IMR-90 (cell line): ENCODE data around the gene PDLIM4. TPM values are rescaled to one million over a fixed set of nuclear protein-coding genes. Genes with fewer than 3 reads are reported as not detected.

Experiments used
- ATAC-seq: fragments of 200-7000 bp; cut with Tn5 transposase; 2 replicates; pipeline ENCODE4 v1.9.1; 2020; ENCODE audit warnings: low read depth, mild to moderate bottlenecking, moderate library complexity
- BruUV-seq: library from RNA; stranded (reverse); fragments of 400-500 nt; replicated peaks from 2 replicates; lab custom pipeline; 2021; lab: Mats Ljungman, UMichigan
- CTCF ChIA-PET: fragments of 300-600 bp; formaldehyde crosslinking; extraction: SDS; loops from one replicate; lab custom pipeline; 2021; ENCODE audit warnings: antibody characterized with exemption; lab: Yijun Ruan, JAX
- POLR2A ChIA-PET: fragments of 300-600 bp; sonication (Branson Sonifier 250); formaldehyde crosslinking; loops from one replicate; lab custom pipeline; 2022; ENCODE audit warnings: antibody characterized with exemption; ENCODE audit not compliant: unreplicated experiment; lab: Charles Lee
- DNase-seq: peaks from one replicate; pipeline ENCODE4 v3.0.0; 2013
- H2AFZ ChIP-seq: replicated peaks from 2 replicates; pipeline ENCODE3; 2013; ENCODE audit warnings: low read length, mild to moderate bottlenecking; ENCODE audit not compliant: poor library complexity
- H2AK5ac ChIP-seq: 2 replicates; pipeline ENCODE4 v1.6.1; 2013; ENCODE audit warnings: low read depth, low read length, inconsistent platforms
- H2AK9ac ChIP-seq: replicated peaks from 2 replicates; pipeline ENCODE3; 2013; ENCODE audit warnings: mild to moderate bottlenecking, low read depth, low read length, moderate library complexity; ENCODE audit not compliant: poor library complexity
- H2BK120ac ChIP-seq: 2 replicates; pipeline ENCODE4 v1.6.1; 2013; ENCODE audit warnings: low read depth, low read length, inconsistent platforms
- H2BK15ac ChIP-seq: 3 replicates; pipeline ENCODE4 v1.6.1; 2013; ENCODE audit warnings: low read depth, low read length, inconsistent platforms
- H2BK20ac ChIP-seq: 2 replicates; pipeline ENCODE4 v1.6.1; 2013; ENCODE audit warnings: low read depth, mild to moderate bottlenecking, inconsistent platforms, low read length, moderate library complexity
- H2BK5ac ChIP-seq: 2 replicates; pipeline ENCODE4 v1.6.1; 2013; ENCODE audit warnings: mild to moderate bottlenecking, low read depth, low read length, inconsistent platforms; ENCODE audit not compliant: poor library complexity, severe bottlenecking
- H3K14ac ChIP-seq: replicated peaks from 2 replicates; pipeline ENCODE4 v1.6.1; 2013; ENCODE audit warnings: low read depth, low read length, inconsistent platforms
- H3K18ac ChIP-seq: 2 replicates; pipeline ENCODE4 v1.6.1; 2013; ENCODE audit warnings: low read depth, low read length, control low read depth
- H3K23ac ChIP-seq: 2 replicates; pipeline ENCODE4 v1.6.1; 2013; ENCODE audit warnings: low read depth, low read length, inconsistent platforms
- H3K27ac ChIP-seq: 2 replicates; pipeline ENCODE4 v1.5.1; 2013; ENCODE audit warnings: mild to moderate bottlenecking, control low read depth, low read length; ENCODE audit not compliant: insufficient read depth
- H3K27me3 ChIP-seq: 2 replicates; pipeline ENCODE4 v1.6.1; 2013; ENCODE audit warnings: low read length; ENCODE audit not compliant: control insufficient read depth, insufficient read depth
- H3K36me3 ChIP-seq: 2 replicates; pipeline ENCODE4 v1.6.1; 2013; ENCODE audit warnings: low read length, mixed read lengths; ENCODE audit not compliant: control insufficient read depth, insufficient read depth
- H3K4ac ChIP-seq: 2 replicates; pipeline ENCODE4 v1.6.1; 2013; ENCODE audit warnings: low read depth, low read length, inconsistent platforms
- H3K4me1 ChIP-seq: 2 replicates; pipeline ENCODE4 v1.6.1; 2013; ENCODE audit warnings: low read length, mixed read lengths; ENCODE audit not compliant: control insufficient read depth, insufficient read depth
- H3K4me2 ChIP-seq: 2 replicates; pipeline ENCODE4 v1.6.1; 2013; ENCODE audit warnings: low read depth, mild to moderate bottlenecking, control low read depth, low read length, moderate library complexity
- H3K4me3 ChIP-seq: 2 replicates; pipeline ENCODE4 v1.5.1; 2013; ENCODE audit warnings: low read depth, mild to moderate bottlenecking, control low read depth, low read length, moderate library complexity; ENCODE audit not compliant: insufficient read depth
- H3K56ac ChIP-seq: 2 replicates; pipeline ENCODE4 v1.6.1; 2013; ENCODE audit warnings: low read length, inconsistent platforms; ENCODE audit not compliant: insufficient read depth; ENCODE audit errors: extremely low read depth
- H3K79me1 ChIP-seq, 2 experiments: 2 replicates each; pipeline ENCODE4 v1.6.1; 2013; ENCODE audit warnings: low read length in 2 of 2, inconsistent platforms in 1 of 2, low read depth in 1 of 2
- H3K9ac ChIP-seq: 2 replicates; pipeline ENCODE4 v1.6.1; 2013; ENCODE audit warnings: low read depth, low read length, control low read depth
- H3K9me1 ChIP-seq: 2 replicates; pipeline ENCODE4 v1.6.1; 2013; ENCODE audit warnings: low read length, inconsistent platforms; ENCODE audit not compliant: insufficient read depth
- H3K9me3 ChIP-seq: 2 replicates; pipeline ENCODE4 v1.6.1; 2013; ENCODE audit warnings: low read length; ENCODE audit not compliant: control insufficient read depth, insufficient read depth
- H4K20me1 ChIP-seq: 2 replicates; pipeline ENCODE4 v1.6.1; 2013; ENCODE audit warnings: low read length, inconsistent platforms; ENCODE audit not compliant: insufficient read depth
- H4K5ac ChIP-seq: 2 replicates; pipeline ENCODE4 v1.6.1; 2013; ENCODE audit warnings: mild to moderate bottlenecking, low read depth, low read length, control low read depth
- H4K8ac ChIP-seq, 2 experiments: 2 replicates each; pipeline ENCODE4 v1.6.1; 2013; ENCODE audit warnings: low read depth in 2 of 2, low read length in 2 of 2, control low read depth in 1 of 2, inconsistent platforms in 1 of 2
- H4K91ac ChIP-seq: 2 replicates; pipeline ENCODE4 v1.6.1; 2013; ENCODE audit warnings: low read depth, low read length, inconsistent platforms; ENCODE audit not compliant: insufficient read depth
- CEBPB ChIP-seq: IDR thresholded peaks from 2 replicates; pipeline ENCODE4 v1.6.1; 2012; ENCODE audit warnings: low read depth, low read length, improper control_type of control experiment
- RCOR1 ChIP-seq: IDR thresholded peaks from 2 replicates; pipeline ENCODE4 v1.6.1; 2012; ENCODE audit warnings: mild to moderate bottlenecking, low read length, improper control_type of control experiment; ENCODE audit not compliant: insufficient replicate concordance
- WGBS, 2 experiments: methylation state at CpG; one replicate each; pipeline versions ENCODE4 v1.1.5 to v1.1.7; 2013; ENCODE audit warnings: missing lambda C conversion rate in 2 of 2; ENCODE audit not compliant: insufficient read length in 1 of 2; ENCODE audit errors: extremely low coverage in 2 of 2; 5-methylcytosine and 5-hydroxymethylcytosine counted together
- dilution Hi-C: fragments of 300-500 bp; cut with HindIII; formaldehyde crosslinking; loops from one replicate; pipeline ENCODE4 v1.14.3; 2018; ENCODE audit warnings: low sequenced_read_pairs; ENCODE audit not compliant: unreplicated experiment
- in situ Hi-C: fragments of 300-500 bp; cut with MboI; formaldehyde crosslinking; loops from 3 replicates; pipeline ENCODE4 v1.14.3; 2019; ENCODE audit warnings: low sequenced_read_pairs, inconsistent platforms, mixed read lengths
- intact Hi-C: fragments of 100-400 bp; cut with micrococcal nuclease; formaldehyde crosslinking; loops from 2 replicates; pipeline ENCODE4 v1.10.0; 2022
- polyA plus RNA-seq, 3 experiments: library from polyadenylated mRNA; depleted of rRNA; stranded (reverse); fragments of >200 nt; gene quantifications; 2 replicates each; pipeline ENCODE4 v1.2.3, GENCODE V29; 2012; ENCODE audit warnings: low replicate concordance in 1 of 3
- total RNA-seq: library from RNA; depleted of rRNA; stranded (reverse); fragments of >200 nt; gene quantifications from 2 replicates; pipeline ENCODE4 v1.2.3, GENCODE V29; 2012

PDLIM4 gene
- total and polyA plus RNA-seq, 2 of the 4 experiments (the other 2 are of a cell fraction): 61.1 to 214 TPM

GRCh38 chr5:132298298-132299212 lies 41.1 kb downstream of the PDLIM4 start:
- Histone ChIP-seq H3K4me2 (peak overlapping the region; percentile 44; the same call in 1 of the 2 replicates), H2BK15ac (no peak overlapping the region; the same call in 2 of the 3 replicates), H3K36me3 (no peaks in the 10 kb centered on the region), H2AFZ (peak overlapping the region; percentile 37), H4K20me1 (no peaks in the 10 kb centered on the region), H2AK9ac (no peak overlapping the region), H3K4me1 (peaks cover 9% of the 10 kb centered on the region), H4K5ac (no peak overlapping the region), H3K79me1 (peaks cover 43 to 56% of the 10 kb centered on the region in 2 experiments), H3K56ac (no peak overlapping the region), H3K9me3 (no peaks in the 10 kb centered on the region), H3K27ac (no peak overlapping the region), H3K27me3 (no peaks in the 10 kb centered on the region), H2AK5ac (peak overlapping the region; percentile 45), H3K9me1 (peaks cover 22% of the 10 kb centered on the region; the same call in 1 of the 2 replicates), H3K14ac (peak overlapping the region; percentile 65), H2BK20ac (no peak overlapping the region), H4K8ac (0 out of 4 replicates have a peak overlapping the region, but pooled peaks of 1 of the 2 experiments have one; percentile 5), H3K9ac (no peak overlapping the region), H3K4ac (no peak overlapping the region), H2BK120ac (no peak overlapping the region), H2BK5ac (no peak overlapping the region), H3K4me3 (no peak overlapping the region), H4K91ac (no peak overlapping the region), H3K23ac (peak overlapping the region; percentile 25; the same call in 1 of the 2 replicates), H3K18ac (no peak overlapping the region)
- POLR2A ChIA-PET: no interaction called here
- in situ Hi-C loops: no loop called here
- no peak for ATAC-seq
- dilution Hi-C loops: no loop called here
- no TSS peak for BruUV-seq
- 8% methylated on average over 2 of the region's 6 CpGs; no CpG with 5 or more reads in 1 of the 2 experiments for WGBS, 2 experiments
- CTCF ChIA-PET: no interaction called here
- intact Hi-C loops: no loop called here
- TF ChIP-seq RCOR1: no peak
- peak; percentile 95 for TF ChIP-seq CEBPB
- DNase-seq: peak; percentile 66
